ENCODE data around the gene ATP5MC3. TPM values are rescaled to one million over a fixed set of nuclear protein-coding genes. Genes with fewer than 3 reads are reported as not detected.

Gene ATP5MC3
- total and polyA plus RNA-seq, 2 experiments from 2014 or later, result 145 to 365 TPM

DNA sequence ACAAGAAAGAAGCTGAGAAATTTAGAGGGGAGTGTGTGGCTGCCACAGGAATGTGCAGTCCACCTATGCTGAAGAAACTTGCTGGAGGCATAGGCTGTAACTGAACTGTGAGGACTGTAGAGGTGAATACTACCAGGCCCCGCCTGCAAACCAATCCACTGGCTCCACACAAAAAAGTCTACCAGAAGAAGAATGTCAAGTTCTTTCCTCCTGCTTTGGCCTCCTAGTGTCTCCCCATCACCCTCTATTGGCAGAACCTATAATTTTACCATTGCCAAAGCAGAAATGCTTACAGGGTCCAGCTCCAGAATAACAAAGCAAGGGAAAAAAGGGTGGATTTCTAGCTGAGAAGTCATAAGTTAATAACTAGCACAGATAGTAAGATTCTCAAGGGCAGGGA lies 5.9 kb upstream of the ATP5MC3 start:
- H3K9ac ChIP-seq, result no peak overlapping the region
- H3F3A ChIP-seq (ENCODE audit: insufficient read depth), result no peaks in the 10 kb centered on the region
- 82 to 88% methylated on average over 1 of the region's 1 CpG for WGBS, 2 experiments (ENCODE audit: low coverage in 1 of 2, low lambda C conversion rate in 2 of 2, missing lambda C conversion rate in 2 of 2)
- no peaks in the 10 kb centered on the region for H3K9me3 ChIP-seq (ENCODE audit: low read depth)
- H2AFZ ChIP-seq, result no peak overlapping the region
- in situ Hi-C loops (cut with MboI), result no loop called here
- H4K20me1 ChIP-seq (ENCODE audit: insufficient read depth), result no peaks in the 10 kb centered on the region
- no peak for TF ChIP-seq EZH2phosphoT487 (IDR thresholded peaks at IDR 0.05; ENCODE audit: insufficient read depth, low read depth)
- TF ChIP-seq EZH2 (IDR thresholded peaks at IDR 0.05; ENCODE audit: insufficient read depth, poor library complexity, severe bottlenecking), result no peak
- no peaks in the 10 kb centered on the region for H3K27me3 ChIP-seq (replicated peaks; ENCODE audit: insufficient read depth)
- no peaks in the 10 kb centered on the region for H3K79me2 ChIP-seq (ENCODE audit: insufficient read depth)
- no peak overlapping the region for H3K4me2 ChIP-seq (ENCODE audit: unreplicated experiment)
- H3K9me2 ChIP-seq (ENCODE audit: insufficient read depth), result no peaks in the 10 kb centered on the region
- H3K27ac ChIP-seq, result no peak overlapping the region
- no peaks in the 10 kb centered on the region for H3K4me1 ChIP-seq (ENCODE audit: insufficient read depth)
- H3K36me3 ChIP-seq (ENCODE audit: low read depth), result no peaks in the 10 kb centered on the region
- H3K4me3 ChIP-seq, result no peak overlapping the region
- peak; percentile 24 for DNase-seq

DNA sequence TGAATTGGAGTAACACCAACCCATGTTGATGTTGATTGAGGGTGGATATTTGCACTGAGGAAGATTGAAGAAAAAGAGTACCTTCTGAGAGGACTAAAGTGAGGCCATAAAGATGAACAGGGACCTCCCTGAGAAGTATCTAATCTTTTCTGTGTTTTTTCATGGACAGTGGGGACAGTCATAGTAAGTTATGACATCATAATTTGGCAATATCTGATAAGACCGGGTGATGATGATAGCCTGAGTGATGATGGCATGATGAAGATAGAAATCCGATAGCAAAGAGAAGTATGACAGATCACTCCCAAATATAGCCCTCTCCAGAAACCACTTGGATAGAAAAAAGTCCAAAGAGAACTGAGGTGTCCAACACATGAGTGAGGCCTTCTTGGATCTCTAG lies 2.2 kb upstream of the ATP5MC3 start:
- no peak overlapping the region for H2AFZ ChIP-seq
- peaks cover 35% of the 10 kb centered on the region for H3K79me2 ChIP-seq (ENCODE audit: insufficient read depth)
- peaks cover 11% of the 10 kb centered on the region; the same call in 1 of the 2 replicates for H3K4me1 ChIP-seq (ENCODE audit: insufficient read depth)
- H3K27ac ChIP-seq, result no peak overlapping the region
- WGBS, 2 experiments (ENCODE audit: low coverage in 1 of 2, low lambda C conversion rate in 2 of 2, missing lambda C conversion rate in 2 of 2), result 70 to 72% methylated on average over 2 of the region's 2 CpGs
- no peak for TF ChIP-seq EZH2 (IDR thresholded peaks at IDR 0.05; ENCODE audit: insufficient read depth, poor library complexity, severe bottlenecking)
- no peak for TF ChIP-seq EZH2phosphoT487 (IDR thresholded peaks at IDR 0.05; ENCODE audit: insufficient read depth, low read depth)
- H3F3A ChIP-seq (ENCODE audit: insufficient read depth), result peaks cover 7% of the 10 kb centered on the region; the same call in 1 of the 2 replicates
- H4K20me1 ChIP-seq (ENCODE audit: insufficient read depth), result no peaks in the 10 kb centered on the region
- no peaks in the 10 kb centered on the region for H3K9me3 ChIP-seq (ENCODE audit: low read depth)
- DNase-seq, result no peak
- H3K36me3 ChIP-seq (ENCODE audit: low read depth), result peaks cover 16% of the 10 kb centered on the region
- no peak overlapping the region for H3K4me3 ChIP-seq
- H3K9ac ChIP-seq, result no peak overlapping the region
- H3K4me2 ChIP-seq (ENCODE audit: unreplicated experiment), result no peak overlapping the region
- peaks cover 3% of the 10 kb centered on the region; the same call in 1 of the 2 replicates for H3K9me2 ChIP-seq (ENCODE audit: insufficient read depth)
- in situ Hi-C loops (cut with MboI), result no loop called here
- no peaks in the 10 kb centered on the region for H3K27me3 ChIP-seq (replicated peaks; ENCODE audit: insufficient read depth)

DNA sequence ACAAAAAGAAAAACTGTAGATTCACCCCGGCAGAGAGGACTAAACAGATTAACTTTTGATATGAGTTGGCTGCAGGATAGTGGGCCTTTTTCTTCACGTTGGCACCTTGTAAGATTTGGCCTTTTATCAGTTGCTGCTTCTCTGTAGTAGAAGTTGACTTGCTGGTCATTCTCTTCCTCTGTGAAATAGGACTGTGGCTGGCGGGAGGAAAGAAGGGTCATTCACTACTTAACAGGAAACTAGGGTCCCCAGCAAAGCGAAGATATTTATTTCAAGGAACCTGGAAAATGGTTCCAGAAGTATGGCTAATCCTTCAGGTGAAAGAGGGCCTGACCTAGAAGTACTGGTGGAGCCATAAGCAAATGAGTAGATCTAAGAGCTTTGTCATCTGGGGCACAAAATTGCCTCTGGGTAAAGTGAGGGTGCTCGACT lies 383 bp upstream of the ATP5MC3 start:
- Histone ChIP-seq H3K4me2 (ENCODE audit: unreplicated experiment) (peak overlapping the region; percentile 93), H3K4me1 (ENCODE audit: insufficient read depth) (peaks cover 11% of the 10 kb centered on the region; the same call in 1 of the 2 replicates), H2AFZ (peak overlapping the region; percentile 99), H4K20me1 (ENCODE audit: insufficient read depth) (no peaks in the 10 kb centered on the region), H3K9ac (peak overlapping the region; percentile 94), H3K79me2 (ENCODE audit: insufficient read depth) (peaks cover 53% of the 10 kb centered on the region), H3K9me3 (ENCODE audit: low read depth) (no peaks in the 10 kb centered on the region), H3K36me3 (ENCODE audit: low read depth) (peaks cover 34% of the 10 kb centered on the region), H3K9me2 (ENCODE audit: insufficient read depth) (peaks cover 3% of the 10 kb centered on the region; the same call in 1 of the 2 replicates), H3F3A (ENCODE audit: insufficient read depth) (peaks cover 25% of the 10 kb centered on the region; the same call in 1 of the 2 replicates), H3K4me3 (peak overlapping the region; percentile 97), H3K27ac (no peak overlapping the region), H3K27me3 (replicated peaks; ENCODE audit: insufficient read depth) (no peaks in the 10 kb centered on the region)
- TF ChIP-seq EZH2 (IDR thresholded peaks at IDR 0.05; ENCODE audit: insufficient read depth, poor library complexity, severe bottlenecking), result no peak
- TF ChIP-seq EZH2phosphoT487 (IDR thresholded peaks at IDR 0.05; ENCODE audit: insufficient read depth, low read depth), result no peak
- DNase-seq, result no peak
- in situ Hi-C loops (cut with MboI), result no loop called here
- WGBS, 2 experiments (ENCODE audit: low coverage in 1 of 2, low lambda C conversion rate in 2 of 2, missing lambda C conversion rate in 2 of 2), result 48 to 51% methylated on average over 5 of the region's 5 CpGs

DNA sequence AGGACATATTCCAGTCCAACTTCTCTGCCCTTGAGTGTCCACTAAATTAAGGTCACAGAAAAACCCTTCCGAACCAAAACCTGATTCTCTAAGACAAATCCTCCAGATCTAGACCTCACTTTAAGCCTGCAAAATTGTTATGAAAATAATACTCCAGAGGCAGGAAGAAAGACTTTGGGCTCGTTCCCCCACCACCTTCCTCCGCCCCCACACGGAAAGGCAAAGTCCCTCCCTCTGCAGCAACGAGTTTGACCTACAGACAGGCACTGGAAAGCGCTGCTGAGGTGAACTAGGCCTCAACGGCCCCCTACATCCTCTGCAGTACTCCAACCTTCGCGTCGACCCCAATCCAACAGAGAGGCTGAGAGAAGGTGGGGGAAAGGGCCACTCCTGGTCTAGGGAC lies 808 bp downstream of the ATP5MC3 start:
- 5 to 8% methylated on average over 10 of the region's 10 CpGs for WGBS, 2 experiments (ENCODE audit: low coverage in 1 of 2, low lambda C conversion rate in 2 of 2, missing lambda C conversion rate in 2 of 2)
- H3K36me3 ChIP-seq (ENCODE audit: low read depth), result peaks cover 37% of the 10 kb centered on the region
- peak overlapping the region; percentile 97 for H3K4me3 ChIP-seq
- no peaks in the 10 kb centered on the region for H3K9me3 ChIP-seq (ENCODE audit: low read depth)
- TF ChIP-seq EZH2phosphoT487 (IDR thresholded peaks at IDR 0.05; ENCODE audit: insufficient read depth, low read depth), result no peak
- no peak for TF ChIP-seq EZH2 (IDR thresholded peaks at IDR 0.05; ENCODE audit: insufficient read depth, poor library complexity, severe bottlenecking)
- peak overlapping the region; percentile 99 for H2AFZ ChIP-seq
- no peaks in the 10 kb centered on the region for H3K27me3 ChIP-seq (replicated peaks; ENCODE audit: insufficient read depth)
- in situ Hi-C loops (cut with MboI), result no loop called here
- H3K4me2 ChIP-seq (ENCODE audit: unreplicated experiment), result peak overlapping the region; percentile 93
- peaks cover 3% of the 10 kb centered on the region; the same call in 1 of the 2 replicates for H3K9me2 ChIP-seq (ENCODE audit: insufficient read depth)
- peak; percentile 81 for DNase-seq
- no peaks in the 10 kb centered on the region for H4K20me1 ChIP-seq (ENCODE audit: insufficient read depth)
- H3K9ac ChIP-seq, result peak overlapping the region; percentile 94
- H3K27ac ChIP-seq, result peak overlapping the region; percentile 52
- H3F3A ChIP-seq (ENCODE audit: insufficient read depth), result peaks cover 30% of the 10 kb centered on the region; the same call in 1 of the 2 replicates
- H3K79me2 ChIP-seq (ENCODE audit: insufficient read depth), result peaks cover 57% of the 10 kb centered on the region
- peaks cover 11% of the 10 kb centered on the region; the same call in 1 of the 2 replicates for H3K4me1 ChIP-seq (ENCODE audit: insufficient read depth)

All from GM23248 (cell line).